ENCODE data around the gene DOCK1.

Gene DOCK1

DNA sequence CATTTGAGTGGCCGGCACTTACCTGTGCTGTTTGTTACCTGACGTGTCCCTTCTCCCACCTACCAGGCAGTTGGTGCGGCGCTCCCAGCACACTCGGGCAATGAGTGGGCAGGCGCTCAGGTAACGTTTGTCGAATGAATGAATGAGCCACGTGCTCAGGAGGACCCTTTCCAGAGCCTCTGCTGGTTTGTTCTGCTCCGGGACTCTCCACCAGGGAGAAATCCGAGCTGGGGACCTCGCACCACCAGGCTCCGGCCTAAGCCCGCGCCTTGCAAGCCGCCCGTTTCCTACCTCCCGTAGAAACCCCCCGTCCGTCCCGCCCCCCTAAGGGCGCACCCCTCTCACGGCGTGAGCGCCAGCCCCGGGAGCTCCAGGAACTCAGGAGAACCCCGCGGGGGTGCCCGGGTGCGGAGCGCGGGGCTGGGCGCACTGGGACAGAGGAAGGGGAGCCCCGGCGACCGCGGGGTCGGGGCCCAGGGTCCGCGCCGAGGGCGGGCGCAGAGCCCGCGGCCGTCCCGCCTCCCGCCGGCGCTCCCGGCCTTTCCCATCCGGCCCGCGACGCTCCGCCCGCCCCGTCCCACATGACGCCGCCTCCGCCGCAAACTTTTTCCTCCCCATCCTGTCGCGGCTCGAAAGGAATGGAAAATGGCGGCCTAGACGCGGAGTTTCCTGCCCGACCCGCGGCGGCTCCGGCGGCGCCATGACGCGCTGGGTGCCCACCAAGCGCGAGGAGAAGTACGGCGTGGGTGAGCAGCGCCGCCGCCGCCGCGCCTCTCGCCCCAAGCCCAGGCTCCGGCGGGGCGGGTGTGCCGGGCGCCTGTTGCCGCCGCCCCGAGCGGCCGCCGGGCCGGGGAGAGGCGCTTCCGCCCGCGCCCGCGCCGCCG is at the start of gene DOCK1:
Gene DOCK1 (plus strand): TSS at position 611 of the 884 bp plus-strand sequence. CDS start 90 bp downstream, at position 701.
- Histone ChIP-seq H2AFZ (ENCODE audit: low read depth) (peak within 1 kb of the TSS; percentile 75), H3K4me2 (peak within 1 kb of the TSS; percentile 36; the same call in 1 of the 2 replicates), H3K27me3 (ENCODE audit: insufficient read depth, low read depth) (no peaks in the 10 kb centered on the region), H3K4me3 (IDR thresholded peaks at IDR 0.05; ENCODE audit: insufficient read depth, low read depth, low read length) (no peak within 1 kb of the TSS), H3K27ac (no peak within 1 kb of the TSS), H4K20me1 (ENCODE audit: insufficient read depth) (no peaks in the 10 kb centered on the region), H3K9ac (peak within 1 kb of the TSS; percentile 47; the same call in 1 of the 2 replicates), H3K36me3 (ENCODE audit: insufficient read depth) (no peaks in the 10 kb centered on the region), H3K79me2 (ENCODE audit: insufficient read depth, low read depth) (no peaks in the 10 kb centered on the region), H3K4me1 (ENCODE audit: low read depth, poor library complexity, severe bottlenecking) (no peaks in the 10 kb centered on the region)
- TF ChIP-seq, protein P1, sequence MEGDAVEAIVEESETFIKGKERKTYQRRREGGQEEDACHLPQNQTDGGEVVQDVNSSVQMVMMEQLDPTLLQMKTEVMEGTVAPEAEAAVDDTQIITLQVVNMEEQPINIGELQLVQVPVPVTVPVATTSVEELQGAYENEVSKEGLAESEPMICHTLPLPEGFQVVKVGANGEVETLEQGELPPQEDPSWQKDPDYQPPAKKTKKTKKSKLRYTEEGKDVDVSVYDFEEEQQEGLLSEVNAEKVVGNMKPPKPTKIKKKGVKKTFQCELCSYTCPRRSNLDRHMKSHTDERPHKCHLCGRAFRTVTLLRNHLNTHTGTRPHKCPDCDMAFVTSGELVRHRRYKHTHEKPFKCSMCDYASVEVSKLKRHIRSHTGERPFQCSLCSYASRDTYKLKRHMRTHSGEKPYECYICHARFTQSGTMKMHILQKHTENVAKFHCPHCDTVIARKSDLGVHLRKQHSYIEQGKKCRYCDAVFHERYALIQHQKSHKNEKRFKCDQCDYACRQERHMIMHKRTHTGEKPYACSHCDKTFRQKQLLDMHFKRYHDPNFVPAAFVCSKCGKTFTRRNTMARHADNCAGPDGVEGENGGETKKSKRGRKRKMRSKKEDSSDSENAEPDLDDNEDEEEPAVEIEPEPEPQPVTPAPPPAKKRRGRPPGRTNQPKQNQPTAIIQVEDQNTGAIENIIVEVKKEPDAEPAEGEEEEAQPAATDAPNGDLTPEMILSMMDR (conservative IDR thresholded peaks at IDR 0.05; ENCODE audit: low read depth, low read length), result no peak

DNA sequence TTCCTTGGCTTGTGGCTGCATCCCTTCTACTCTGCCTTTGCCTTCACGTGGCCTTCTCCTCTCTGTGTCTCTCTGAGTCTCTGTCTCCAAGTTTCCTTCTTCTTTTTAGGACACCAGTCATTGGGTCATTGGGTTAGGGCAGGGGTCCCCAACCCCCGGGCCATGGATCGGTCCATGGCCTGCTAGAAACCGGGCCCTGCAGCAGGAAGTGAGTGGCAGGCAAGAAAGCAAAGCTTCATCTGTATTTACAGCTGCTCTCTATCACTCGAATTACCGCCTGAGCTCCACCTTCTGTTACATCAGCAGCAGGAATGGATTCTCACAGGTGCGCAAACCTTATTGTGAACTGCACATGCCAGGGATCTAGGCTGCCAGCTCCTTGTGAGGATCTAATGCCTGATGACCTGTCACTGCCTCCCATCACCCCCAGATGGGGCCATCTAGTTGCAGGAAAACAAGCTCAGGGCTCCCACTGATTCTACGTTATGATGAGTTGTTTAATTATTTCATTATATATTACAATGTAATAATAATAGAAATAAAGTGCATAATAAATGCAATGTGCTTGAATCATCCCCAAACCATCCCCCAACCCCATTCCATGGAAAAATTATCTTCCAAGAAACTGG is 47.9 kb upstream of the DOCK1 start:
- Histone ChIP-seq H3K9ac (no peak overlapping the region), H3K79me2 (ENCODE audit: insufficient read depth, low read depth) (no peaks in the 10 kb centered on the region), H4K20me1 (ENCODE audit: insufficient read depth) (no peaks in the 10 kb centered on the region), H2AFZ (ENCODE audit: low read depth) (no peak overlapping the region), H3K27ac (no peak overlapping the region), H3K4me2 (no peak overlapping the region), H3K4me3 (IDR thresholded peaks at IDR 0.05; ENCODE audit: insufficient read depth, low read depth, low read length) (no peak overlapping the region), H3K27me3 (ENCODE audit: insufficient read depth, low read depth) (no peaks in the 10 kb centered on the region), H3K36me3 (ENCODE audit: insufficient read depth) (no peaks in the 10 kb centered on the region), H3K4me1 (ENCODE audit: low read depth, poor library complexity, severe bottlenecking) (no peaks in the 10 kb centered on the region)
- TF ChIP-seq, protein P1 (conservative IDR thresholded peaks at IDR 0.05; ENCODE audit: low read depth, low read length), result no peak

DNA sequence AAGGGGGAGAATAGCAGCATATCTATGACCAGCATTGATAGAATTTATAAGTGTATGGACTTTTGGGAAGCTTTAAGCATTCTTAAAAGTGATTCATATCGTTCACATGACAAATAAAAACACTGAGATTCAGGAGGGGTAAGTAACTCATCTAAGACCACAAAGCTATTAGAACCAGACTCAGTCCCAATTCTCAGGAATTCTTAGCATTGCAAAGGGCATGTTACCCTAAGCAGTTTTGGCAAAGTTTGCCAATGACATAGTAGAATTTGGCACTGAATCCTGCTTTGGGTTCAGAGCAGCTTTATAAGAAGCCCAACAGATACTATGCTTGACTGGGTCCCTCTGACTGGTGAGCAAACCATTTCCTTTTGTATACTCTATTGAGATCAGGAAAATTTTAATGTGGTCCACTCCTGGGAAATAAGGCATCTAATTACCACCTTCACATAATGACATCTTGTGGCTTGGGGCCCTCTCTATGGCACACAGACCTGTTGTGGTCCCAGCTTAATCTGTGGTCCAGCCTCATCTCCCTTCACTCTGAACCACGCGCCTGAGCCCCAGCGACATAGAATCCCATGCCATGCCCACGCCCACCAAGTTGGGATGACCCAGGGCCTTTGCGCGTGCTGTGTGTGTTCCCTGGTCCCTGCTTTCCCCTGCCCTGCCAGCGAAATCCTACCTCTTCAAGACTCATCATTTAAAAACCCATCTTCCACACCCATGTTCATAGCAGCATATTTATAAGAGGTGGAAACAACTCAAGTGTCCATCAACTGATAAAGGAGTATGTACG is 37.5 kb upstream of the DOCK1 start:
- Histone ChIP-seq H3K4me1 (ENCODE audit: low read depth, poor library complexity, severe bottlenecking) (no peaks in the 10 kb centered on the region), H4K20me1 (ENCODE audit: insufficient read depth) (no peaks in the 10 kb centered on the region), H3K36me3 (ENCODE audit: insufficient read depth) (no peaks in the 10 kb centered on the region), H3K79me2 (ENCODE audit: insufficient read depth, low read depth) (no peaks in the 10 kb centered on the region), H3K4me3 (IDR thresholded peaks at IDR 0.05; ENCODE audit: insufficient read depth, low read depth, low read length) (no peak overlapping the region), H3K27ac (no peak overlapping the region), H3K27me3 (ENCODE audit: insufficient read depth, low read depth) (no peaks in the 10 kb centered on the region), H3K9ac (no peak overlapping the region), H2AFZ (ENCODE audit: low read depth) (no peak overlapping the region), H3K4me2 (no peak overlapping the region)
- TF ChIP-seq, protein P1 (conservative IDR thresholded peaks at IDR 0.05; ENCODE audit: low read depth, low read length), result no peak

DNA sequence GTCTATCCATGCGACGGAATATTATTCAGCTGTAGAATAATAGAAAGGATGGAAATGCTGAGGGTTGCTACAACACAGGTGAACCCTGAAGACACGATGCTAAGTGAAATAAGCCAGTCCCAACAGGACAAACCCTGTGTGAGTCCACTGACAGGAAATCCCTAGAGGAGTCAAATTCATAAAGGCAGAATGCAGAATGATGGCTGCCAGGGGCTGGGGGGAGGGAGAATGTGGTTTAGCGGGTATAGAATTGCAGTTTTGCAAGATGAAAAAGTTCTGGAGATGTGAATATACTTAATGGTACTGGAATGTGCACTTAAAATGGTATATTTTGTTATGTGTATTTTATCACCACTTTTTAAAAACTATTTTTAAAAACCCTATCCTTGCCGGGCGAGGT is 36.9 kb upstream of the DOCK1 start:
- Histone ChIP-seq H3K27ac (no peak overlapping the region), H3K36me3 (ENCODE audit: insufficient read depth) (no peaks in the 10 kb centered on the region), H2AFZ (ENCODE audit: low read depth) (no peak overlapping the region), H3K4me1 (ENCODE audit: low read depth, poor library complexity, severe bottlenecking) (no peaks in the 10 kb centered on the region), H3K9ac (no peak overlapping the region), H3K4me3 (IDR thresholded peaks at IDR 0.05; ENCODE audit: insufficient read depth, low read depth, low read length) (no peak overlapping the region), H3K79me2 (ENCODE audit: insufficient read depth, low read depth) (no peaks in the 10 kb centered on the region), H3K27me3 (ENCODE audit: insufficient read depth, low read depth) (no peaks in the 10 kb centered on the region), H4K20me1 (ENCODE audit: insufficient read depth) (no peaks in the 10 kb centered on the region), H3K4me2 (no peak overlapping the region)
- TF ChIP-seq, protein P1 (conservative IDR thresholded peaks at IDR 0.05; ENCODE audit: low read depth, low read length), result no peak

All from KMS-11 (cell line).